HG03442 (cell line): ENCODE results near the gene RBM22.

Source experiments
- ATAC-seq: cut with Tn5 transposase; IDR thresholded peaks from one replicate; pipeline ENCODE4 v1.9.1; 2021; ENCODE audit warnings: mild to moderate bottlenecking, moderate library complexity; ENCODE audit not compliant: unreplicated experiment

The RBM22 gene

GRCh38 chr5:150653145-150653761, 47.6 kb downstream of the RBM22 start:
- ATAC-seq = no peak

GRCh38 chr5:150651924-150652671, 48.8 kb downstream of the RBM22 start:
- no peak for ATAC-seq

DNA sequence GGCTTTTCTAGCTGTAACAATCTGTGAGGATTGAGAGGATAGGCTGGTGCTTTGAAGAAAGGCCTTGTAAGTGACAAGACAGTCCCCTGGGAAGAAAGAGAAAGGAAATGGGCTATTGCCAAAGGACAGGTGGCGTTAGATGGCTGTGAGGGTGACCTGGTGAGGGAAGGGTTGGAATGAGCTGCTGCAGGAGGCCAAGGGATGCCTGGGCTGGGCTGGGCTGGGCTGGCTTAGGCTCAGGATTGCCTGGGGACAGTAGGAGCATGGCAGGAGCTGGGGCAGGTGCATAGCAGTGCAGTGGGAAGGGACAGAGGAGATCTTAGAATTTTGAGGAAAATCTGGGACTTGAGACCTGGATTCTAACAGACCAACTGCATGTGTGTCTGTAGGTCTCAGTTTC, 49.5 kb downstream of the RBM22 start:
- ATAC-seq = no peak

DNA sequence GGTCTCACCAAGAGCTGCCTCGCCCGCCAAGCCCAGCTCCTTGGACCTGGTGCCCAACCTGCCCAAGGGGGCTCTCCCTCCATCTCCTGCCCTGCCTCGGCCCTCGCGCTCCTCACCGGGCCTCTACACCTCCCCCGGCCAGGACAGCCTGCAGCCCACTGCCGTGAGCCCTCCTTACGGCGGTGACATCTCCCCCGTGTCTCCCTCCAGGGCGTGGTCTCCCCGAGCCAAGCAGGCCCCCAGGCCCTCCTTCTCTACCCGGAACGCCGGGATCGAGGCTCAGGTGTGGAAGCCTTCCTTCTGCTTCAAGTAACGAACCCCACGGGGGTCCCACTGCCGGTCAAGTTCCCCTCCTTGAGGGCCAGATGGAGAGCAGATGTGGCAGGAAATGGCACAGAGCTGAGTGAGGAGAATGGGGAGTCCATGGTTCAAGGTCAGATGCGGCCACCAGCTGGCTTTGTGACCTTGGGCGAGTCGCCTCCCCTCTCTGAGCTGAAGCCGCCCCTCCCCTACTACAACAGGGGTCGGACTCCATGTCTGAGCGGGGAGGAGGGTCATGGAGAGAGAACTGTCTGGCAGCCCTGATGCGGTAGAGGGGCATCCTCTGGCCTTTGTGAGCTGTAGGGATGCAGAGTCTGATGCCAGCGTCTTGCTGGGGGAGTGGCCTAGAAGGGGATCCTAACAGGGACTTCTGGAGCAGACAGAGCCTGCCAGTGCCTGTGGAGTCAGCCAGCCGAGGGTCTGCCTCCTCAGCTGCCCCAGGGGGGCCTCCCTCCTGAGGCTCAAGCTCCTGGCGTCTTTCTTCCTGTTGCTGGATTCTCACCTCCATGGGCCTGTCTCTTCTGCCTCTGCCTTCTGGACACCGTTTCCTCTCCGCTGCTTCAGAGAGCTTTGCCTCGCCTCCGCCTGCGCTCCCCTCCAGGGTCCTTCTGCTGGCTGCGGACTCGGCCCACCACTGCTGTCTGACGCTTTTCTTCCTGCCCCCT, 50.5 kb downstream of the RBM22 start:
- ATAC-seq = no peak

- ATAC-seq = no peak
Measured at GRCh38 chr5:150649108-150650020, 51.5 kb downstream of the RBM22 start.

DNA sequence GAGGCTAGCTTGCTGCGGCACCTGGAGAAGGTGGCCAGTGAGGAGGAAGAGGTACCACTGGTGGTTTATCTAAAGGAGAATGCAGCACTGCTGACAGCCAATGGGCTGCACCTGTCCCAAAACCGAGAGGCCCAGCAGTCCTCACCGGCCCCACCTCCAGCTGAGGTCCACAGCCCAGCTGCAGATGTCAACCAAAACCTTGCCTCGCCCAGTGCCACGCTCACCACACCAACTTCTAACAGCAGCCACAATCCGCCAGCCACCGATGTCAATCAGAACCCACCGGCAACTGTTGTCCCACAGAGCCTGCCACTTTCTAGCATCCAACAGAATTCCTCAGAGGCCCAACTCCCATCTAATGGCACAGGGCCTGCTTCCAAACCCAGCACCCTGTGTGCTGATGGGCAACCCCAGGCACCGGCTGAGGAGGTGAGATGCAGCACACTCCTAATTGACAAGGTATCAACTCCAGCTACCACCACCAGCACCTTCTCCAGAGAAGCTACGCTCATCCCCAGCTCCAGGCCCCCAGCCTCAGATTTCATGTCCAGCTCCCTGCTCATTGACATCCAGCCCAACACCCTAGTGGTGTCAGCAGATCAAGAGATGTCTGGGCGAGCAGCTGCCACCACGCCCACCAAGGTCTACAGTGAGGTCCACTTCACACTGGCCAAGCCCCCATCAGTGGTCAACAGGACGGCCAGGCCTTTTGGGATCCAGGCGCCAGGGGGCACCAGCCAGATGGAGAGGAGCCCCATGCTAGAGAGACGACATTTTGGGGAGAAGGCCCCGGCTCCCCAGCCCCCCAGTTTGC, 52.4 kb downstream of the RBM22 start:
- no peak for ATAC-seq

GRCh38 chr5:150647275-150648251, 53.3 kb downstream of the RBM22 start:
- no peak for ATAC-seq

DNA sequence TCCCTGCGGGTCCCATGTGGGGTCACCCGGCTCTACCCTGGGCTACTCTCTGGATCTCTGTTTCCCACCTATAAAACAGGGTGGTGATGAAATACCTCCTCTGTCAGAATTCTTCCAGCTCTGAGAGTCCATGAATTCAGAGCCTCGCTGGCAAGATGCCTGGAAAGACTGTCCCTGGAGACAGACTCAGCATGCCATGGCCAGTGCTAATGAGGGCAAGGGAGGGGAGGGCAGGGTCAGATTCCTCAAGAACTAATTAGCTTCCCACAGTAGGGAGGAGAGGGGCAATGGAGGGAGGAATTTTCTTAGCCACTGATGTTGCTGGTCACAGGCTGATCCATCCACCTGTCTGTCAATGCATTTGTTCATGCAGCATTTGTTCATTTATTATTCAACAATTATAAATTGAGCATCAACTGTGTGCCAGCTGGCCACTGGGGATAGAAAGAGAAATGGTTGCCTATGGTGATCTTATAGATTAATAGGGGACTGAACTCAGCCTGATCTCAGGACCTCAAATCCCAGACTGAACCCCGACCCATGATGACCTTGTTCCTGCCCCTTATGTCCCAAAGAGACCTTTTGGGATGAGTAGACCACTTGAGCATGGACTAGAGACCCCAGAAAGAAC, 55.7 kb downstream of the RBM22 start:
- no peak for ATAC-seq

- ATAC-seq = no peak
Measured at GRCh38 chr5:150644514-150644913, 56.3 kb downstream of the RBM22 start.

- ATAC-seq = no peak
Measured at GRCh38 chr5:150644058-150644457, 56.8 kb downstream of the RBM22 start.

- no peak for ATAC-seq
Measured at GRCh38 chr5:150642991-150643710, 57.7 kb downstream of the RBM22 start.

- ATAC-seq = no peak
Measured at GRCh38 chr5:150642567-150642927, 58.3 kb downstream of the RBM22 start.

DNA sequence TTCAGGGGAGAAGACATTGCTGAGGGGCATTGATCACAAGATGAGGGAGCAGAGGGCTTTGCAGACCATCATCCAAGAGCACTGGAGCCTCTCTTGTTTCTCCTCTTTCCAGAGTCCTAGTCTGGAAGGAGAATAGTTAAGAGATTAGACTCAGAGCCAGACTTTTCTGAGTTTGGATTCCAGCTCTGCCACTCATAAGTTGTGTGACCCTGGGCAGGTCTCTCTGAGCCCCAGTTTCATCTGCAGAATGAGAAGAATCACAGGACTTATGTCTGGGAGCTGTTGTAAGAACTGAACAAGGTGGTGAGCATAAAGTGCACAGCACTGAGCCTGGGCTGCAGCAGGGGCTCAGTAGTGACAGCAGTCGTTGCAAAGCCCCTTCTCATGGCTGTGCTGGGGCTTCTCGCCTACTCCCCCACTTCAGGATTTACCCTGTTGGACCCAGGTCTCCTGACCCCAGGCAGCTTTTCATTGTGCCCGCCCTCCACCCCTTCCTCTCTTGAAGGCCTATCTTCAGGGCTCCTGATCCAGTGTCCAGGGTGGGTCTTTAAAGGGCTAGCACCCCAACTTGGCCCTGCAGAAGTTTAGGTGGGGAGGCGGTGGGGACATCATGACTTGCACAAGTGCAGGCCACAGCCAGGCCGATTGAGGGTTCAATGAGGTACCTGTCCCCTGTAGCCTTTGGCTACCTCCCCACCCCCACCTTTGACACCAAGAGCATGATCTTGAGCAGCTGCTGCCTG, 58.9 kb downstream of the RBM22 start:
- ATAC-seq = no peak

- no peak for ATAC-seq
Measured at GRCh38 chr5:150641006-150641570, 59.8 kb downstream of the RBM22 start.
